Cardiac fibroblast (primary cell): ENCODE measurements around the gene RHBDL2.
A peak's percentile ranks its signal among the peaks of the same experiment; 100 is the strongest.

ENCODE experiments used
- DNase-seq, 2 donors: peaks; one replicate each; pipeline versions ENCODE4 v3.0.0 to v3.0.0-alpha.2; 2010; ENCODE audit warnings: low read depth in 2 of 2
- H3K4me3 ChIP-seq, 2 donors: replicated peaks in 1 of 2; 1 replicate in 1 of 2; 2 replicates in 1 of 2; pipeline ENCODE4 v1.5.1; 2011; ENCODE audit warnings: low read depth in 2 of 2, low read length in 2 of 2, mild to moderate bottlenecking in 2 of 2, moderate library complexity in 1 of 2
- CTCF ChIP-seq: IDR thresholded peaks from one replicate; pipeline ENCODE4 v1.5.1; 2011; ENCODE audit warnings: low read depth, mild to moderate bottlenecking, low read length, inconsistent platforms

The RHBDL2 gene

GRCh38 chr1:38899560-38899959 lies 42.1 kb downstream of the RHBDL2 start:
- no peak overlapping the region for H3K4me3 ChIP-seq
- no peak for DNase-seq
- TF ChIP-seq CTCF: no peak

- peak in 1 of 2 donors; percentile 18 for DNase-seq
- no peak overlapping the region for H3K4me3 ChIP-seq
- TF ChIP-seq CTCF: no peak
Observed at GRCh38 chr1:38898653-38899230, 42.9 kb downstream of the RHBDL2 start.

- DNase-seq: no peak
- no peak for TF ChIP-seq CTCF
- H3K4me3 ChIP-seq: no peak overlapping the region
Observed at GRCh38 chr1:38896169-38896568, 45.5 kb downstream of the RHBDL2 start.

GRCh38 chr1:38892976-38893375 lies 48.7 kb downstream of the RHBDL2 start:
- no peak for DNase-seq
- no peak overlapping the region for H3K4me3 ChIP-seq
- TF ChIP-seq CTCF: no peak

GRCh38 chr1:38891753-38892152 lies 49.9 kb downstream of the RHBDL2 start:
- no peak overlapping the region for H3K4me3 ChIP-seq
- no peak for TF ChIP-seq CTCF
- DNase-seq: peak in 1 of 2 donors; percentile 13

GRCh38 chr1:38889589-38889988 lies 52.0 kb downstream of the RHBDL2 start:
- no peak for TF ChIP-seq CTCF
- DNase-seq: no peak
- no peak overlapping the region for H3K4me3 ChIP-seq
